Subcutaneous abdominal adipose tissue (tissue), 5 donors: ENCODE results near the gene CBFA2T2.
A peak's percentile ranks its signal among the peaks of the same experiment; 100 is the strongest.
"Not testable (repeated sequence)": the region's sequence is repeated elsewhere in the genome, so short reads cannot be mapped to it uniquely, and the experiment has no call there.

Experiments used
- H3K27ac ChIP-seq: one replicate; pipeline ENCODE4 v1.7.0; 2013; ENCODE audit warnings: low read depth, mild to moderate bottlenecking, inconsistent platforms, low read length, moderate library complexity
- H3K27me3 ChIP-seq, 5 donors: one replicate each; pipeline ENCODE4 v1.7.0; 2013; ENCODE audit warnings: low read length in 5 of 5, inconsistent platforms in 1 of 5; ENCODE audit not compliant: control insufficient read depth in 5 of 5, insufficient read depth in 4 of 5
- H3K36me3 ChIP-seq, 5 donors: one replicate each; pipeline ENCODE4 v1.7.0; 2013; ENCODE audit warnings: low read length in 5 of 5; ENCODE audit not compliant: control insufficient read depth in 5 of 5, insufficient read depth in 5 of 5
- H3K4me1 ChIP-seq, 5 donors: one replicate each; pipeline ENCODE4 v1.7.0; 2013; ENCODE audit warnings: low read length in 5 of 5, mild to moderate bottlenecking in 3 of 5, moderate library complexity in 1 of 5; ENCODE audit not compliant: control insufficient read depth in 5 of 5, insufficient read depth in 5 of 5
- H3K4me3 ChIP-seq, 5 donors: one replicate each; pipeline ENCODE4 v1.7.0; 2013; ENCODE audit warnings: low read length in 5 of 5, low read depth in 1 of 5
- H3K9ac ChIP-seq, 5 donors: one replicate each; pipeline ENCODE4 v1.7.0; 2013; ENCODE audit warnings: low read length in 5 of 5, mild to moderate bottlenecking in 4 of 5, moderate library complexity in 3 of 5
- H3K9me3 ChIP-seq, 5 donors: one replicate each; pipeline ENCODE4 v1.7.0; 2013; ENCODE audit warnings: low read length in 5 of 5; ENCODE audit not compliant: control insufficient read depth in 5 of 5
- donor health status: healthy.
- donor health status: healthy.
- donor health status: healthy.
- donor health status: healthy.
- donor health status: healthy.

Gene CBFA2T2

GRCh38 chr20:33488201-33488600, 1.7 kb upstream of the CBFA2T2 start:
- Histone ChIP-seq H3K36me3 (no peaks in the 10 kb centered on the region), H3K27ac (no peak overlapping the region), H3K4me3 (no peak overlapping the region), H3K27me3 (no peaks in the 10 kb centered on the region), H3K9ac (no peak overlapping the region), H3K4me1 (peaks cover 0 to 22% (median 12%) of the 10 kb centered on the region in 5 donors), H3K9me3 (no peaks in the 10 kb centered on the region)

GRCh38 chr20:33488661-33489494, 1.0 kb upstream of the CBFA2T2 start:
- H3K9me3 ChIP-seq, H3K36me3 ChIP-seq, H3K27me3 ChIP-seq: not testable (repeated sequence)
- Histone ChIP-seq H3K4me3 (peak overlapping the region in 4 of 5 donors; percentile 68 to 74 (median 71)), H3K9ac (peak overlapping the region in 2 of 5 donors; percentile 86 to 89), H3K4me1 (peaks cover 0 to 22% (median 12%) of the 10 kb centered on the region in 5 donors), H3K27ac (peak overlapping the region; percentile 84)

GRCh38 chr20:33489495-33490022, 337 bp upstream of the CBFA2T2 start:
- peak overlapping the region; percentile 68 to 76 (median 72) for H3K4me3 ChIP-seq
- no peaks in the 10 kb centered on the region for H3K36me3 ChIP-seq
- H3K4me1 ChIP-seq = peaks cover 0 to 22% (median 12%) of the 10 kb centered on the region in 5 donors
- no peaks in the 10 kb centered on the region for H3K9me3 ChIP-seq
- H3K9ac ChIP-seq = peak overlapping the region; percentile 69 to 89 (median 86)
- peak overlapping the region; percentile 84 for H3K27ac ChIP-seq
- no peaks in the 10 kb centered on the region for H3K27me3 ChIP-seq

DNA sequence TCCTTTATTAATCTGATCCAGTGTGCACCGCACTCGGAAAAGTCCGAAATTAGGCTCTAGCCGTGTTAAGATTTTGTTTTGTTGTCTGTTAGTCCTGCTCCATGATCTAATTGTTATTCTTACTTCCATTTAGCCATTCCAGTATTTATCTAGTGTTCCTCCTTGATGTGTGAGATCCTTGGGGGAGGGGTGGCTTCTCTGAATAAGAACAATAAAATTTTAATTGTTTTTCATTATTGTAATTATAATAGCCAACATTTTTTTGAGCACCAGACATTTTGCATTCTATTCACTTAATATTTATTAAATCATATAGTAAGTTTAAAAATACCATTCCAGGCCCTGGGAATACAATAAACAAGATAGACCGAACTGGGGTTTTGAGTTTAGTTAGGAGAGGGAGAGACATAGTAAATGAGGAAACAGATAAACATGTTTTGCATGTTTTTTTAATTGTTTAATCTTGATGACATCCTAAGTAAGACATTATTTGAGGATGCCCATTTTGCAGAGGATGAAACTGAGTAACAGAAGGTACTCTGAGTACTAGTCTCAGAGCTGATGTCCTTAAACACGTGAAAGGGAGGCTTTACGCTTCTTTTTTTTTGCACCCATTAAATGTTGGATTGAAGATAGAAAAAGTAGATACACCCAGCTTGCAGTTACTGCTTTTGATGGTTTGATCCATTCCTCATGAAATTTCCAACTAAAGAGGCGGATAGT, 1.2 kb downstream of the CBFA2T2 start:
- Histone ChIP-seq H3K27ac (peak overlapping the region; percentile 67), H3K4me1 (peaks cover 0 to 22% (median 12%) of the 10 kb centered on the region in 5 donors), H3K9me3 (no peaks in the 10 kb centered on the region), H3K9ac (peak overlapping the region; percentile 73 to 96 (median 94)), H3K4me3 (peak overlapping the region; percentile 75 to 94 (median 84)), H3K36me3 (no peaks in the 10 kb centered on the region), H3K27me3 (no peaks in the 10 kb centered on the region)

DNA sequence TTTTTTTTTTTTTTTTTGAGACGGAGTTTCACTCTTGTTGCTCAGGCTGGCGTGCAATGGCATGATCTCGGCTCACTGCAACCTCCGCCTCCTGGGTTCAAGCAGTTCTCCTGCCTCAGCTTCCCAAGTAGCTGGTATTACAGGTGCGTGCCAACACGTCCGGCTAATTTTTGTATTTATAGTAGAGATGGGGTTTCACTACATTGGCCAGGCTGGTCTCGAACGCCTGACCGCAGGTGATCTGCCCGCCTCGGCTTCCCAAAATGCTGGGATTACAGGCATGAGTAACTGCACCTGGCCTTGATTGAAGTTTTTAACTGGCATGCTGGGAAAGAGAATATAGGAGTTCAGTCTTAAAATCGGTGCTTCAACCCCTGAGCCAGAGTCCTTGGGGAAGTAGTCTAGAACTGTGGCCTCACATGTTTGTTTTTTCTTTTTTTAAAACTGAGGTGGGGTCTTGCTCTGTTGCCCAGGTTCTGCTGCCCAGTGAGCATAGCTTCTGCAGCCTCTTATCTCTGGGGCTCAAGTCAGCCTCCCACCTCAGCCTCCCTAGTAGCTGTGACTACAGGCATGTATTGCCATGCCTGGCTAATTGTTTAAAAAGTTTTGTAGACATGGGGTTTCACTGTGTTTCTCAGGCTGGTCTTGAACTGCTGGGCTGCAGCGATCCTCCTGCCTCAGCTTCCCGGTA, 3.3 kb downstream of the CBFA2T2 start:
- Histone ChIP-seq H3K4me1 (peaks cover 0 to 22% (median 12%) of the 10 kb centered on the region in 5 donors), H3K36me3 (no peaks in the 10 kb centered on the region), H3K9me3 (no peaks in the 10 kb centered on the region), H3K27ac (no peak overlapping the region), H3K4me3 (no peak overlapping the region), H3K9ac (no peak overlapping the region), H3K27me3 (no peaks in the 10 kb centered on the region)

DNA sequence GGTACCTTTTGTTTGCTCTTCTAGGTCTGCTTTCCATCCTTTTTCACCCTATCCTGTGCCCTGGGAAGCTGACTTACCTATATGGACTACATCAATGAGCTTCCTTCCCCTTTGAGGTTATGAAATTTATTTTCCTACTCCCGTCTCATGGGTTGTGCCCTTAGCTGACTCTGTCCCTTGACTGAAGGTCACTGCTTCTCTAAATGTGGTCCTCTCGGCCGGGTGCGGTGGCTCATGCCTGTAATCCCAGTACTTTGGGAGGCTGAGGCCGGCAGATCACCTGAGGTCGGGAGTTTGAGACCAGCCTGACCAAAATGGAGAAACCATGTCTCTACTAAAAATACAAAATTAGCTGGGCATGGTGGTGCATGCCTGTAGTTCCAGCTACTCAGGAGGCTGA, 6.9 kb downstream of the CBFA2T2 start:
- peaks cover 0 to 12% (median 6%) of the 10 kb centered on the region in 5 donors for H3K4me1 ChIP-seq
- not testable (repeated sequence) for H3K36me3 ChIP-seq, H3K4me3 ChIP-seq

DNA sequence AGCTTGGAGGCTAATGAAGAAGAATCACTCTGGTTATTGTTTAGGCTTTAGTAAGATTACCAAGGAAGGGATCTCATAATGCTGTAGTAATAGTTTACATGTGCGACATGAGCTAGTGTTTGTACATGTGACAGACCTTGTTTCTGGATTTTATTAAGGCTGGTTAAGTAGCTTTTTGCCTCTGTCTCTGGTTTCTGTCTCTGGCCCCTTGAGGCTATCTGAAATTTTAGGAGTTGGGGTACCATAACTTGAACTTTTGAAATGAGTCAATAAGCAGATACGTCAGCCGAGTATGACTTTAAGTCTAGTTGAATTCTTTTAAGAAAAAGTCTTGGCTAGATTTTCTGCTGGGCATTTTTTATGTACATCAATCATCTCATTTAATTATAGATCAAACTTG, 9.5 kb downstream of the CBFA2T2 start:
- Histone ChIP-seq H3K27ac (no peak overlapping the region), H3K4me3 (no peak overlapping the region), H3K9me3 (no peaks in the 10 kb centered on the region), H3K9ac (peak overlapping the region in 1 of 5 donors; percentile 8), H3K4me1 (peaks cover 0 to 7% (median 6%) of the 10 kb centered on the region in 5 donors), H3K36me3 (no peaks in the 10 kb centered on the region), H3K27me3 (no peaks in the 10 kb centered on the region)

More for the DNA sequence above, 6.9 kb downstream of the CBFA2T2 start:
- not testable (repeated sequence) for H3K27me3 ChIP-seq, H3K9ac ChIP-seq, H3K27ac ChIP-seq, H3K9me3 ChIP-seq

DNA sequence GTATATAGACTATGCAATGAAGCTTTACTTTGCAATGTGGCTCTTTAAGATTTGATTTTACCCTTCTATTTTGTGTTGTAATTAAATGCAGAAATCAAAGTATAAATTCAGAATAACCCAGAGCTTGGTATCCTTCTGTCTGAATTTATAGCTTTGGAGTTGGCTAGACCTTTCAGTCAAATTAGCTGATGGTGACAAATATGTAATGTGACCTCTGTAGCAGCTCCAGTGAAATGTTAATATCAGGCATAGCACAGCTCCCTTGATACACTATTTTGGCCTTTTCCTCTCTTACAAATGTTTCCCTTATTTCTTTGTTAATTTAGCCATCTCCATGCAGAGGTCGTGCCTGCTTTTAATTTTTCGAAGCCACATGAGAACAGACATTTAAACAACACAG, 11.1 kb downstream of the CBFA2T2 start:
- peaks cover 0 to 7% (median 6%) of the 10 kb centered on the region in 5 donors for H3K4me1 ChIP-seq
- no peaks in the 10 kb centered on the region for H3K9me3 ChIP-seq
- no peak overlapping the region for H3K4me3 ChIP-seq
- H3K27me3 ChIP-seq = no peaks in the 10 kb centered on the region
- peak overlapping the region in 1 of 5 donors; percentile 47 for H3K9ac ChIP-seq
- H3K36me3 ChIP-seq = no peaks in the 10 kb centered on the region
- no peak overlapping the region for H3K27ac ChIP-seq

- Histone ChIP-seq H3K27ac (no peak overlapping the region), H3K4me3 (no peak overlapping the region), H3K9me3 (no peaks in the 10 kb centered on the region), H3K27me3 (no peaks in the 10 kb centered on the region), H3K36me3 (no peaks in the 10 kb centered on the region), H3K4me1 (peaks cover 0 to 7% (median 6%) of the 10 kb centered on the region in 5 donors), H3K9ac (no peak overlapping the region)
Observed at GRCh38 chr20:33503564-33503963, 13.7 kb downstream of the CBFA2T2 start.
